ENCODE results near the gene GOLM1.

GOLM1 gene

DNA sequence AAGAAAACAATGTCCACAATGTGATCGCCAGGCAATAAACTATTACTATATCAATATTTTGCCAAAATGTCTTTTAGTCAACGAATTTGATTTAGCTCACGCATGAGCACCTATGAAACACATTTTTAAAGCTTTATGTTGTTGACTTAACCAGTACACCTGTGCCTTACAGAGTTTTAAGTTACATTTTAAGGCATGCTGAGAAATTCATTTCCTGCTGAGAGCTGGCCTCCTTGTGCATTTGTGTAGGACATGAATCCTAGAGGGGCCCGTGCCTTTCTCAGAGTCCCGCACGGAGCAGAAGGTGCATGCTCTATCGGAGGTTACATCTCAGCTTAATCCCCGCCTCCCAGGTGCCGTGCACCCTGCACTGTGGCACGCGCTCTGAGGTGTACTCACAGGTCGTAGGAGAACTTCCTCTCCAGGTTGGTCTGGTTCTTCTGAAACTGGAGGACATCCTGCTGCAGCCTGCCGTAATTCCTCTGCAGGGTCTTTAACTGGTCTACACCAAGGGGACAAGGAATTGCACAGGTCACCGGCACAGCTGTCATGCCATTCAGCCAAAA, 53.2 kb downstream of the GOLM1 start:
- no peak for DNase-seq (ENCODE audit: low spot score)

DNA sequence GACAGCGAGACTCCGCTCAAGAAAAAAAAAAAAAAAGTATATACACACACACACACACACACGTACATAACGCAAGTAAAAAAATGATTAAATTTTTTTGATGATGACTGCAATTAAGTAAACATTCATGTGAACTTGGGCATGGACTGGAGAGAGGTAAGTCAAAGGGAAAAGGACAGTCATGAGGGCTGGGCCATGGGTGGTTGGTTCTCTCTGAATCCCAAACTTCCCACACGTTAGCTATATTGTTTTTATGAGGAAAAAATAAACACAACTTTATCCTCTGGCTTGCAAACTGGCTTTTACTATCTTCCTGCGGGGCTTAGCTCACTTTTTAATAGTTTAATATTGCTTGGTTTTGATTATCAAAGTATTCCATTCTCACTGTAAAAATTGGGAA, 53.7 kb downstream of the GOLM1 start:
- no peak for DNase-seq (ENCODE audit: low spot score)

DNA sequence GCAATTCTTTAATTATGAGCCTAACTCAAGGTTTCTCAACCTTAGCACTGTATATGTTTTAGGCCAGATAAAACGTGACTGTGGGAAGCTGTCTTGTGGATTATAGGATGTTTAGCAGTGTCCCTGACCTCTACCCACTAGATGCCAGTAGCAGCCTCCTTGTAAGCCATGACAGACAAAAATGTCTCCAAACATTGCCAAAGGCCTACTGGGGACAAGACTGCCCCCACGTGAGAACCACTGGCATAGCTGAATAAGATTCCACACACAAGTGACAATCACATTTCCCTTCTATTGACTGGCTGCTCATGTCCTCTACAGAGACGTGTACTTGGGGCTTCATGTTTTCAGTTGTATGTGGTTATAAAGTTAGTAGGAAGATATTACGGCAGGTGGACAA, 55.4 kb downstream of the GOLM1 start:
- no peak for DNase-seq (ENCODE audit: low spot score)

DNA sequence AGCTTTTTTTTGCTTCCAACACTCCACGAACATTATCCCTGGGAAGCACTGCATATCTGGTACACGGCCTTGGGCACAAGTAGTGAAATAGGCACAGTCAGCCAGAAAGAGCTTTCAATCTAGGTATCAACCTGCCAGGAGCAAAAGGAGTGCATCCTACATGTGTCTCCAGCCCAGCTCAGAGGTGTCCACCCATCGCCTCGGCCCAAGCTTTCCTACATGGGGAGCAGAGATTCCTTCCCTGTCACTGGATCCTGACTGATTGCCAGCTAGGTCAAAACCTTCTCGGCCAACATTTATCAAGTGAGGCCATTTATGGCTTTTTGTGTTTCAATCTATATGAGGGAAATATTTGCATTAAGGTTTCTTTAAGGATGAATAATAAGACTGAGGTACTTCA, 55.8 kb downstream of the GOLM1 start:
- no peak for DNase-seq (ENCODE audit: low spot score)

DNA sequence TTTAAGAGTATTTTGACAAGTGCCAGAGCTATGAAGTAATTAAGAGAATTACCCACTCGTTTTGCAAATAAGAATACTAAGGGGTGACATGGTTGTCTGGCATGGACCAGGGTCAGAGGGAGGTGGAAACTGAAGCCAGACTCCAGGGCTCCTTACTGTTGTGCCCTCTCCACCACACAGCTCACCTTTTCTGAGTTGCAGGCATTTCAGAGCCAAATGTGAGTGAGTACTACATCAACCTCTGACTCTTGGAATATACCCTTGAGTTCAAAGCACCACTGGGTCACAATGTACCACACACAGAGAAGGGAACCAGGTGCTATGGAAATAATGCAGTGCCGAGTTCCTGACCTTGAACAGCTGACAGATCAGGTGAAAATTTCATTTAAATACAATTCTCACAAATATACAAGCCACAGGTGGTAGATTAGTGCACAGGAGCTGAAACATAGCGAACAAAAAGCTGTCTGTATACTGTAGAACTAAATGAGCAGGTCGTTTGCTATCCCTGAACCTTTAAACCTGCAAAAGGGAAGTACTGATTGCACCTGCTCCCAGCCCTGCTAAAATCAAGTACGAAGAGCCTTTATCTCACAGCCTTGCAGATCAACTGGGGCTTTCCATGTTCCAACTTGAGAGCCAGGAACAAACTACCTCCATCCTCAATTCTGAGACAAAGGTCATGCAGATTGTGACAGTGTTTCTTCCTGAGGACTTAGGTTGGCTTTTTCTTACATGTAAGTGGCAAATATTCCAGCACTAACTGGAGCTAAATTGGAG, 57.0 kb downstream of the GOLM1 start:
- no peak for DNase-seq (ENCODE audit: low spot score)

DNA sequence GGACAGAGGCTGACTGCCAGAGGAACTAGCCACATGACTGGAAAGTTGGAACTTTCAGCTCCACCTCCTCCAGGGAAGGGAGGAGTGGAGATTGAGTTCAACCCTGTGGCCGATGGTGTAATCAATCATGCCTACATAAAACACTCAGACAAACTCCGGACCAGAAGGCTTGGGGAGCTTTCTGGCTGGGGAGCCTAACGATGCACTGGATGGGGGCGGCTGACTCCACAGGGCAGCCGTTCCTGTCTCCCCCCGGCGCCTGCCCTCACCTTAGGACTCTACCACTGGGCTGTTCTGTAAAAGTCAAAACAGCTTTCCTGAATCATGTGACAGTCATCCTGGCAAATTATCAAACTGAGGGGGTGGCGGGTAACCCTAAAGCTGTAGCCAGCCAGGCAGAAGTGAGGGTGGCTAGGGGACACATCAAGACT, 58.0 kb downstream of the GOLM1 start:
- DNase-seq (ENCODE audit: low spot score) = no peak

DNA sequence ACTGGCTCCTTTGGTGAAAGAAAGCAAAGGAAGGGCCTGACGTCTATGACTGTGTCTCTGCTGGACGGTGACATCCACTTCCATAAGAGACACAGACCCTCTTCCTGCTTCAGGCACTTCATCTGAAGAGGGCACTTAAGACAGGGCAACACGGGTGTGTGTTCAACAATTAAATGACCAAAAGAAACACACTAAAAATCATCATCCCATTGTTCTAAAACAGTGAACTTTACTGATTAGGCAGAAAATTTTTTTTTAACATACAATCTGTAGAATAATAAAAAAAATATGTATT, 58.5 kb downstream of the GOLM1 start:
- no peak for DNase-seq (ENCODE audit: low spot score)

DNA sequence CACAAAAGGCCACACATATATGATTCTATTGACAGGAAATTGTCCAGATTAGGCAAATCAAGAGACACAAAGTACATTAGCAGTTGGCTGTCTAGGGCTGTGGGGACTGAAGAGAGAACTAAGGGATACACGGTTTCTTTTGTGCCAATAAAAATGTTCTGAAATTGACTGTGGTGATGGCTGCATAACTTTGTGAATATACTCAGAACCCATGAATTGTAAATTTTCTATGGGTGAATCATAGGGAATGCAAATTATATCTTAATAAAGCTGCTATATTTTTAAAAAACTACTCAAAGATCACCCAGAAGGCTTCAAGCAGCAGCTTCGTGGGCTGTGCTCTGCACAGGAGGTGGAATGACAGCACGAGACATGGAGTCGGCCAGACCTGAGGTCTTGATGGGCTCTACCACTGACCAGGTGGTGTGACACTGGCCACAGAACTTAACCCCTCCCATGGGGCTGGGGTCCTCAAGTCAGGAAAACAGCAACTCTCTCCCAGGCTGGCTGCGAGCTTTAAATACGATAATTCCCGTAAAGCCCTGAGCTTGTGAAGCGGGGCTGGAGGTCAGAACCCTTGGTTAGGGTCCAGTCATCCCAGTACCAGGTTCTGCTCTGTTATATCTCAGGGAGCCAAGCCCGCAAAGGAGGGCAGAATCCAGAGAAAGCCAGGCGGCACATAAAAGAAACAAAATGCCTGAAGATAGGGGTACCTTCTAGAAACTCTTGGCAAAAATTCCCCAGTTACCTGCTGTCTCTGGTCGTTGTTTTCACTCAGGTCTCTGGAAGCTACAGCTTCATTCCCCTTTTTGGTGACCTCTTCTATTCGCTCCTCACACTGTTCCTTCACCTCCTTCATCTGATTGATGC, 59.1 kb downstream of the GOLM1 start:
- no peak for DNase-seq (ENCODE audit: low spot score)

DNA sequence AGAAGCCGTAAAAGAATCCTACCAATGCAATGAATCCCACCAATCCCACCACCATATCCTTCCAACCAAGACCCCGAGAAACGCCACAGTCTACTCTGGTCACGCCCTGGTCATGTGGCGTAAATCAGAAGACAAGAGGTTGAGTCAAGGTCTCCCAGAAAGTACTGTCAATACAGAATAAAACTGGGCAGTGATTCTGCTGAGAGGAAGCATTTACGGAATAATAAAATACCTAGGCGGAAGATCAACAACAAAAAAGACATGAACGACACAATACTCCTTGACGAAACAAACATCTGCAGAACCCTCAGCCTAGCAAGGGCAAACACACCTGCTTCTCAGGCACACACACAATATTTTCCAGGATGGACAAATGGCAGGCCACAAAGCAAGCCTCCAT, 62.8 kb downstream of the GOLM1 start:
- DNase-seq (ENCODE audit: low spot score) = no peak

DNA sequence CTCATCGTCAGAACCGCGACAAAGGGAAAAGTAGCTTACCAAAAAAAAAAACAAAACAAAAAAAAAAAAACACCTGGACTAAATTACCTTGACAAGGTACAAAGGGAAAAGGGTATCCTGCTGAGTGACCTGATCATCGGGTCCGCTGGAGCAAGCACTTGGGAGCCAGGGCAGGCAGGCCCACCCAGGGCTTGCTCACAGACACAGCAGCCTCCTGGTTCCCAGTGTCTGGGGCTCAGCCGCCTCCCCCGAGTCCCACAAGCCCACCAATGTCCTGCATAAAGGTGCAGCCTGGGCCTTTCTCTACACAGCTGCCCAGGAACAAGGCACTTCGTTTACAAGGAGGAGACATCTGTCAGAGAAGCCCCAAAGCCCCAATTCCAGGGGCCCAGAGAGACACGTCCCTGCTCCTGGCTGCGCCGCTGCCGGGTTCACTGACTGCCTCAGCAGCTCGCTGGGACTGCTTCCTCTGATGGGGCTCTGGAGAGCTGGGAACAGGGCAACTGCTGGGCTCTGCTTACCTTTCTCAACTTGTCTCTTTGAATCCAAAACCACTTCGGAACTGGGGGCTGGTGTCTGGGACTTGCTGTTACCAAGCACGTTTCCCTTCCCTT, 63.4 kb downstream of the GOLM1 start:
- no peak for DNase-seq (ENCODE audit: low spot score)

DNA sequence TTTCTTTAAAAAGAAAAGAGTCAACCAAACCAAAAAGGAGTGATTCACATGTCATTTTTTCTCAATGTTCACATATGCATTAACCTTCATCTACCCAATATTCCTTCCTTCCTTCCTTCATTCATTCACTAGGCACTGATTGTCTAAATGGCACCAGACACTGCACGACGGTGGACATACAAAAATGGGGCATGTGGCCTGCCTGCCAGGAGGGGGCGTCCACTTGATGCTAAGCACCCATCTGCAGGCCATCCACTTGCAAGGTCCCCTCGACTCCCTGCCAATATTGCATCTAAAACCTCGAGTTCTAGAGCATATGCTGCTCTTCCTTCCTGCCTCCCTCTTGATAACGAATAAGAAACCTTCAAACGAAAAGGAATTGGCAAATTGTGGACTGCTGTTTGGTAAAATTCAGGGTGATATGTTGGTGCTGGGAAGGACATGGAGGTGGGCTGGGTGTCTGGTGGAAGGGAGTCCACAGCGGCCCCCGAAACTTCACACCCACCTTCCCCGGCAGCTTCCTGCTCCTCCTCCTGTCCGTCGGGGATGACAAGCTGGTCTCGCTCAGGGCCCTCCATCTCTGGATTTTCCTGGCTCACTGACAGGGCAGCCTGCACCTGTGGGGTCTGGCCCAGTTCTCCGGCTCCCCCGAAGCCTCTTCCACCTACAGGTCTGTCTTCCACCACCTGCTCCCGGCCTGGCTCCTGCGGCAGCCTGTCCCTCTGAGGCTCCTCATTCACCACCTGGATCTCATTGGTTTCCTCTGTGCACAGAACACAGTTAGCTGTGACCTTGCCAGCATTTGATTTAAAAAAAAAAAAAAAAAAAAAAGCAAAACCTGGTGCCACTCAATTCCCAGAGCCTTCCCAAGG, 64.3 kb downstream of the GOLM1 start:
- peak; percentile 45 for DNase-seq (ENCODE audit: low spot score)

DNA sequence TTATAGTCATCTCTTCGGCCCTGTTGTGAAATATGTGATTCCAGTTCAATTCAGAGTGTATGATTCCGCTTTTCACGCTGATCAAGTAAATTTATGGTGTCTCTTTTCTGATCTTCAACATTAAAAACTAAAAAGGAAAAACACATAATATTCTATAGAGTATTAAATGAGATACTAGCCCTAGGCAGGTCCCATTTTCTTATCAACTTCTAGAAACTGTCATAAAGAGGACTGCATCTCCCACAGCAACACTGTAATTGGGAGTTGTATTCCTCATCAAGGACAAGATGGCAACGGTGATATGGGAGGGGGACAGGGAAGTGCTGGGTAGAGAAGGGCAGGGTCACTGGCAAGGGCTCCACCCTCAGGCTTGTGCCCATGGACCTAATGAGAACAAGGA, 71.6 kb downstream of the GOLM1 start:
- no peak for DNase-seq (ENCODE audit: low spot score)

DNA sequence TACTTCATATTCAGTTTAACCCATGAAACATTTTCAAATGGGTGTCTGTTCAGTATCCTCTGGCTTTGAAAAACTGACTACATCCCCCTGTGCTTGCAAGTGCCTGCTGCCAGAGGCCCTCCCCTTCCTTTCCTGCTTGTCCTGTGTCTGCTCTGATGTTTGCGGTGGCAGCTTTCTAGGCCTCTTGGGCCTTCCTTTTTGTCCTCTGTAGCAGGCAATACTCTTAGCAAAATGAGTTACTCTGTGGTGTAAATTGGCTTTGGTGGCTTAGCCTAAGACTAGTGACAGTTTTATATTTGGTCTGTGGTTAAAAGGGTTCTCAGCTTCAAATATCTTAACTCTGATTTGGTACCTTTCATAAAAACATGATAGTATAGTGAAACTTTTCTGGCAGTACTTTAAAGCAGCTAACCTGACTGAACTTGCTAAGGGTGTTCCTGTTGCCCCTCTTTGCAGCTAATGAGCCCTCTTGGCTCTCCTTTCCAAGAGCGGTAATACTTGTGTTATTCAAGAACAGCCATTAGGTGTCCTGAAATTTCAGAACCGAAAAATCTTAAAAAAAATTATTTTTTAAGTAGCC, 76.6 kb downstream of the GOLM1 start:
- DNase-seq (ENCODE audit: low spot score) = no peak

DNA sequence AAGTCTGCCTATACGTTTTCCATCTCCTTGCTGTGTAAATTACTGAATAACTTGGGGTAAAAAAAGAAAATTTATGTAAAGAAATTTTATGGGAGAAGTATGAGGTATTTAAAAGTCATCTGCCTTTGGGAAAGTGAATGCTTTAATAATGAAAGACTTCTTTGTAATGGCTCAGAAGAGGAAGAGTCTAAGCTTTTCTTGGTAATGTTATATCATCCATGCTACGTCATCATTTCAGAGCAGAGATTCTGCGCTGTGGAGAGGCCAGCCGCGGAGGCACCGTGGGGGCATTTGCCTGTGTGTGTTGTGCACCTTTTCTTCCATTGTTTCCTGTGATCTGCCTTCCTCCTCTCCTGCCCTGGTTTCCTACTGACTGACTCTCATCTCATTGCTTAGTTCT, 78.2 kb downstream of the GOLM1 start:
- DNase-seq (ENCODE audit: low spot score) = no peak

DNA sequence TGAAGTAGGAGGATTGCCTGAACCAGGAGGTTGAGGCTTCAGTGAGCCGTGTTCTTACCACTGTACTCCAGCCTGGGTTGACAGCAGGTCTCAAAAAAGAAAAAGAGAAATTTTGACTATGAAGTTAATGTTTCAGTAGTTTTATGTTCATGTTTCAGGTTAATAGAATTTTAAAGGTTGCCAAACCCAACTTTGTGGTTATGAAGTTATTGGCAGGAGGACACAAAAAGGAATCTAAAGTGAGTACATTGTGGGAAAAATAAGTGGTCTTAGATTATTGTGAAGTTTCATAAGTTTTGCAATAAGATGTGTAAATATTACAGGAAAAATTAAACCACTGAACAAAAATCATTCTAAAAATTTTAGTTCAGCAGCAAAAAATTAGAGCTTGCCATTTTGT, 78.6 kb downstream of the GOLM1 start:
- DNase-seq (ENCODE audit: low spot score) = no peak

DNA sequence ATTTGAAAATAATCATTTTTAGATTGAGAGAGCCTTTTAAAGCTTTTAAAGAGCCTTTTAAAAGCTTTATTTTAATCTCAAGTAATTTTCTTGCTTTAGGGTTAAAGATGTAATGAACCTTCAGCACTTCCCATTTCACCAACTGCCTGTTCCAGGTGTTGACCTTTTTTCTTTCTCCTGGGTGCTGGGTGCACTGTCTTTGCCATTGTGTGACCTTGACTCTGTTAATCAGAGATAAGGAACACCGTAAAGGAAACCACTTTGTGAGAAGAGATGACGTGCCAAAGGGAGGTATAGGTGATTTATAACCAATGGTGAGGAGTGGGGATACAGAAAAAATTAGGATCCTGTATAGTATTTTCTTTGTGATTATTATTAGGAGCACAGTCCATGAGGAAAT, 90.2 kb downstream of the GOLM1 start:
- DNase-seq (ENCODE audit: low spot score) = no peak

DNA sequence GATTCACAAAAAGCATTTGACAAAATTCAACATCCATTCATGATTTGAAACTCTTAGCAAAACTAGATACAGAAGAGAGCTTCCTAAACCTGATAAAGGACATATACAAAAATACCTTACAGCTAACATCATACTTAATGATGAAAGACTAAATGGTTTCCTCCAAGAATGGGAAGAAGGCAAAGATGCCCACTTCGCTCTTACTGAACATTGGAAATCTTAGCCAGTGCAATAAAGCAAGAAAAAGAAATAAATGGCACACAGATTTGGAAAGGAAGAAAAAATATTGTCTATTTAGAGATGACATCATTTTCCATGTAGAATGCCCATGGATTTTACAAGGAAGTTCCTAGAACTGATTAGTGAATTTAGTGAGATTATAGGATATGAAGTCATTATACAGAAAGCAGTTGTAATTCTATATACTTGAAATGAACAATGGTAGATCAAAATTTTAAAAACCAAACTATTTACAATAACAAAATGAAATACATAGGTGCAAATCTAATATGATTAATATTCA, 94.0 kb downstream of the GOLM1 start:
- no peak for DNase-seq (ENCODE audit: low spot score)

DNA sequence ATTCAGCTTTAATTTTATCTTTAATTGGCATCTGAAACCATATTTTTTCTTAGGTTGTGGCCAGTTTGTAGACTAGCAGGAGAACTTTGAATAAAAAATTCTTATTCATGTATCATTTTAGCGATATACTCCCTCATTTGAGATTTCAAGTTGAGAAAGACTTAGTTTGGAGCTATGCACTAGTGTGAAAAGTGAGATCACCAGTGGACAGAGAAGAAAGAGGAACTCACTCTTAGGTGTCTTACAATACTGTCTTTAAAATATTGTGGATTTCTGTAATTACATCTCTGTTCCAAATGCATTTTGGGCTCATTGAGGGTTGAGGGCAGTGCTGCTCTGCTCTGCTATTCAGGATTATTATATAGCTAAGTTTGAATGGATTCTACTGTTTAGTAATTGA, 103.8 kb downstream of the GOLM1 start:
- no peak for DNase-seq (ENCODE audit: low spot score)

DNA sequence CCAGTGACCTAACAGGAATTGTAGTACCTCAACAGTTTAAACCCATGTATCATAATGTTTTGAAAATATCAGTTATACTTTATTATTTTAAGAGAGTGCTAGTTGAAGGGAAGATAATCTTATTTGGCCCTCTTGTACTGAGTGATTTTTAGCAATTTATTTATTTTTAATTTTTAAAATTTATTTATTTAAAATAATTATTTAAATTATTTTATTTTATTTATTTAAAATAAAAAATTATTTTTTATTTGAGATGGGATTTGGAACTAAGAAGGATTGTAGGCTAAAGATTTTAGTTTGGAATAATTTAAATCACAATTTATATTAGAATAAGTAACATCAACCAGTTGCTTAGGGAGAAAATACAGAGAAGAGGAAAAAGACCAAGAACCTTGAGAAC, 104.3 kb downstream of the GOLM1 start:
- no peak for DNase-seq (ENCODE audit: low spot score)

DNA sequence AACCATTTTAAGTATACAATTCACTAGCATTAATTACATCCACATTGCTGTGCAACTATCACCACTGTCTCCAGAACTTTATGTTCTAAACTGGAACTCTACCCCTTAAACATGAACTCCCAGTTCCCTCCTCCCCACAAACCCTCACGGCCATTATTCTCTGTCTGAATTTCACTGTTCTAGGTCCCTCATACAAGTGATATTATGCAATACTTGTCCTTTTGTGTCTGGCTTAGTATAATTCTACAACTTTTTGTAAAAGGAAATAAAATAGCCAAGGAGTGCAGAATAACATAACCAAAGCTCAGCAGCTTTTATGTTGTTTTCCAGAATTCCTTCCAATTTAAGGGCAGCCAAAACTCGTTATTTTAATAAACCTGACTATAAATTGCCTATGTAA, 105.2 kb downstream of the GOLM1 start:
- DNase-seq (ENCODE audit: low spot score) = no peak

DNA sequence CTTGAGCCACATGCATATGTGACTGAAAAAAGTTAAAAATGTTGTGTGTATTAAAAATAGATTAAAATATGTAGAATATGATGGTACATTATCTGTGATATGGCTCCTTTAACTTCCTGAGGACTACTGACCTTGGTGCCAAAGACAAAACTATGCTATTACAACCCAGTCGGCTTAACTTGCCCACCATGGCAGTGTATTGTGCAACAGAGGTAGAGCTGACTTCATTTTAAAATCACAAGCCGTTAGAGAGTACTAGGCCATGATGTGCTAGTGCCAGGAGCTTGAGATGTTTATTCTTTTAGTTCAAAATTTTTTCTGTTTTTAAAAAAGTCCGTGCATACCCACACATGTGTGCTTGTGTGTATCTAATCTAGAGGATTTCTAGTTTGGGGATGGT, 112.1 kb downstream of the GOLM1 start:
- DNase-seq (ENCODE audit: low spot score) = no peak

All from SK-N-DZ (cell line).